ENCODE data around the gene TRIM65.
"Not testable (repeated sequence)": the region's sequence is repeated elsewhere in the genome, so short reads cannot be mapped to it uniquely, and the experiment has no call there.

TRIM65 gene

DNA sequence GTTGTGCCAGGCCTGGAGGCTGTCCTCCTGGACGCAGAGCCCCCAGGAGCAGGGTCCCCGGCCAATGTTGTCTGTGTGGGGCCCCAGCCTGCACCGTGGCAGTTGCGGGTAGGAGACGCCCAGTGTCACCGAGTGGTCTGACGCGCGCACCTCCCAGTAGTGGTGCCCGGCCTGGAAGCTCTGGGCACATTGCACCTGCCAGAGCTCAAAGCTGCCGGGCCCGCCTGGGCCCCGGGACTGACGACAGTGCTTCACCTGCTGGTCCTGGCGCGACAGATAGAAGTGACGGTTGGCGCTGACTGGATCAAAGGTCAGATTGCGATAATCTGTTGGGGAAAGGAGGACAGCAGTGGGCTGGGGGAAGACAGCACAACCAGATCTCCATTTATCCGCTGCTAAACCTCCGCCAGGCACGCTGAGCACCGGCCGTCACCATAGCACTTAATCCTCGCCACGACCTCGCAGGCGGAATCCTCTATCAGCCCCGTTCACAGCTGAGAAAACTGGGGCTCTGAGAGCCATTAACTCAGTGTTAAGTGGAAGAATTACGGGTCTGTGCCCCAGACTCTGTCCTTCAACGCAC is 5.6 kb downstream of the TRIM65 start:
- Histone ChIP-seq H3K4me3 (replicated peaks; ENCODE audit: insufficient read depth, low read length) (no peak overlapping the region), H3K27ac (replicated peaks) (no peak overlapping the region), H3K27me3 (ENCODE audit: insufficient read depth, poor library complexity, severe bottlenecking) (no peaks in the 10 kb centered on the region)
- DNase-seq (ENCODE audit: low read depth in 1 of 2, low spot score in 1 of 2), result no peak
- no peak for TF ChIP-seq SPI1 (IDR thresholded peaks at IDR 0.05; ENCODE audit: borderline replicate concordance, low read depth)

DNA sequence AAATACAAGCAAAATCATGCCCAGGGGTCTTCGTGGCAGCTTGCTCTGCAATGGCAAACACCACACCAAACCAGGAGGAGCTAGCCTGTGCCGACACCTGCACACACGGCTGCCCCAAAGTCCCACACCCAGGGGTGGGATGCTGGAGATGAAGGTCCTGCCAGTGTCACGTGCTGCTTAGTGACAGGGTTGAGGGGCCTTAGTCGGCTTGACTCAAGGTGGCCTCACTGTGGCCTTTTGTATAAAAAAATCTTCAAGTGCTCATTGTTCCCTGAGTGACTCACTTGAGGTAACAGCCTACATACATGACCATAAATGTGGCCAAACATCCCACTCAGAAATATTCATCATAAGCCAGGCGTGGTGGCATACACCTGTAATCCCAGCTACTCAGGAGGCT is 7.3 kb downstream of the TRIM65 start:
- no peak overlapping the region for H3K27ac ChIP-seq (replicated peaks)
- TF ChIP-seq GABPA (IDR thresholded peaks at IDR 0.05; ENCODE audit: low read depth) (no peak), SPI1 (IDR thresholded peaks at IDR 0.05; ENCODE audit: borderline replicate concordance, low read depth) (no peak), REST (IDR thresholded peaks at IDR 0.05; ENCODE audit: insufficient replicate concordance, low read depth) (no peak), POLR2AphosphoS5 (IDR thresholded peaks at IDR 0.05; ENCODE audit: low read depth) (no peak; the same call in 1 of the 2 replicates), CTCF (IDR thresholded peaks at IDR 0.05; ENCODE audit: insufficient read depth, low read length) (no peak)
- H3K27me3 ChIP-seq (ENCODE audit: insufficient read depth, poor library complexity, severe bottlenecking), result no peaks in the 10 kb centered on the region
- DNase-seq (ENCODE audit: low read depth in 1 of 2, low spot score in 1 of 2), result no peak
- no peak overlapping the region for H3K4me3 ChIP-seq (replicated peaks; ENCODE audit: insufficient read depth, low read length)

- no peak for TF ChIP-seq POLR2AphosphoS5 (IDR thresholded peaks at IDR 0.05; ENCODE audit: low read depth)
- no peak for TF ChIP-seq SPI1 (IDR thresholded peaks at IDR 0.05; ENCODE audit: borderline replicate concordance, low read depth)
- TF ChIP-seq CTCF (IDR thresholded peaks at IDR 0.05; ENCODE audit: insufficient read depth, low read length), result no peak
- TF ChIP-seq REST (IDR thresholded peaks at IDR 0.05; ENCODE audit: insufficient replicate concordance, low read depth), result no peak
- Histone ChIP-seq H3K4me3 (replicated peaks; ENCODE audit: insufficient read depth, low read length) (no peak overlapping the region), H3K27ac (replicated peaks) (no peak overlapping the region), H3K27me3 (ENCODE audit: insufficient read depth, poor library complexity, severe bottlenecking) (no peaks in the 10 kb centered on the region)
- no peak for DNase-seq (ENCODE audit: low read depth in 1 of 2, low spot score in 1 of 2)
These were observed 8.3 kb downstream of the TRIM65 start for GRCh38 chr17:75888484-75888883.

- not testable (repeated sequence) for H3K4me3 ChIP-seq (replicated peaks; ENCODE audit: insufficient read depth, low read length); H3K27me3 ChIP-seq (ENCODE audit: insufficient read depth, poor library complexity, severe bottlenecking); DNase-seq (ENCODE audit: low read depth in 1 of 2, low spot score in 1 of 2); H3K27ac ChIP-seq (replicated peaks)
These were observed 10.9 kb downstream of the TRIM65 start for GRCh38 chr17:75885860-75886259.

DNA sequence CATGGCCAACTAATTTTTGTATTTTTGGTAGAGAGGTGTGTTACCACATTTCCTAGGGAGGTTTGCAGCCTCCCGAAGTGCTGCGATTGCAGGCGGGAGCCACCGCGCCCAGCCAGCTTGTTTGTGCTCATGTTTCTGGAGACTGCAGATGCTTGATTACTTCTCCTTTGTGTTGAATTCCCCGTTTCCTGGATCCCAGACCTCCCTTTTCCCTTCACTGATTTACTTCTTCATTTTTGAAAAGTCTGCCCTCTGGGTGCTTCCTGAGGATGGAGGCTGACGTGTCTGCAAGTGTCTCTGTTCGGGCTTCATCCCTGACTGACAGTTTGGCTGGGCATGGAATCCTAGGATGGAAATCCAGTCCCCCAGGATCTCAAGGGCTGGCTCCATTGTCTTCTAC is 11.3 kb downstream of the TRIM65 start:
- DNase-seq (ENCODE audit: low read depth in 1 of 2, low spot score in 1 of 2), result no peak
- Histone ChIP-seq H3K27me3 (ENCODE audit: insufficient read depth, poor library complexity, severe bottlenecking) (no peaks in the 10 kb centered on the region), H3K4me3 (replicated peaks; ENCODE audit: insufficient read depth, low read length) (no peak overlapping the region), H3K27ac (replicated peaks) (no peak overlapping the region)
- TF ChIP-seq CTCF (IDR thresholded peaks at IDR 0.05; ENCODE audit: insufficient read depth, low read length), result no peak
- TF ChIP-seq GABPA (IDR thresholded peaks at IDR 0.05; ENCODE audit: low read depth), result no peak
- TF ChIP-seq POLR2AphosphoS5 (IDR thresholded peaks at IDR 0.05; ENCODE audit: low read depth), result no peak
- no peak for TF ChIP-seq SPI1 (IDR thresholded peaks at IDR 0.05; ENCODE audit: borderline replicate concordance, low read depth)
- TF ChIP-seq REST (IDR thresholded peaks at IDR 0.05; ENCODE audit: insufficient replicate concordance, low read depth), result no peak

Measured in HL-60 (cell line).